ENCODE data around the gene WDR1. TPM values are rescaled to one million over a fixed set of nuclear protein-coding genes. Genes with fewer than 3 reads are reported as not detected.

The WDR1 gene
- total RNA-seq, 3 donors from 2014 or later (not counting 1 experiment from before 2014, with no cell fraction given): 411 to 477 (median 468) TPM

GRCh38 chr4:10120943-10121567 lies 4.5 kb upstream of the WDR1 start:
- H3K27ac ChIP-seq (ENCODE audit: low read length): no peak overlapping the region
- H3K9me3 Mint-ChIP-seq: no peaks in the 10 kb centered on the region
- H3K27me3 ChIP-seq (ENCODE audit: control insufficient read depth, insufficient read depth, low read length): no peaks in the 10 kb centered on the region
- H3K4me3 Mint-ChIP-seq: no peak overlapping the region
- intact Hi-C loops (cut with micrococcal nuclease): no loop called here
- H3K4me3 ChIP-seq (ENCODE audit: low read length): no peak overlapping the region
- no peaks in the 10 kb centered on the region for H3K9me3 ChIP-seq (ENCODE audit: control insufficient read depth, insufficient read depth, low read length)
- ATAC-seq: no peak
- no peaks in the 10 kb centered on the region for H3K36me3 Mint-ChIP-seq
- TF ChIP-seq CTCF (IDR thresholded peaks at IDR 0.05): no peak
- no peaks in the 10 kb centered on the region for H3K36me3 ChIP-seq (ENCODE audit: control insufficient read depth, insufficient read depth, low read length)
- peaks cover 0 to 3% of the 10 kb centered on the region in 2 donors for H3K27me3 Mint-ChIP-seq (ENCODE audit: low read depth in 2 of 2)
- WGBS (ENCODE audit: insufficient coverage): 74% methylated on average over 11 of the region's 11 CpGs
- no peak for DNase-seq
- H3K27ac Mint-ChIP-seq: no peak overlapping the region
- peaks cover 37% of the 10 kb centered on the region for H3K4me1 ChIP-seq (ENCODE audit: control insufficient read depth, insufficient read depth, low read length)
- H3K4me1 Mint-ChIP-seq: peaks cover 19 to 32% of the 10 kb centered on the region in 2 donors

GRCh38 chr4:10119773-10120172 lies 3.2 kb upstream of the WDR1 start:
- H3K27ac Mint-ChIP-seq: no peak overlapping the region
- peaks cover 0 to 1% of the 10 kb centered on the region in 2 donors for H3K27me3 Mint-ChIP-seq (ENCODE audit: low read depth in 2 of 2)
- Histone ChIP-seq H3K36me3 (ENCODE audit: control insufficient read depth, insufficient read depth, low read length) (peaks cover 8% of the 10 kb centered on the region), H3K4me1 (ENCODE audit: control insufficient read depth, insufficient read depth, low read length) (peaks cover 47% of the 10 kb centered on the region), H3K27ac (ENCODE audit: low read length) (no peak overlapping the region), H3K9me3 (ENCODE audit: control insufficient read depth, insufficient read depth, low read length) (no peaks in the 10 kb centered on the region), H3K27me3 (ENCODE audit: control insufficient read depth, insufficient read depth, low read length) (no peaks in the 10 kb centered on the region), H3K4me3 (ENCODE audit: low read length) (no peak overlapping the region)
- TF ChIP-seq CTCF (IDR thresholded peaks at IDR 0.05): no peak
- 93% methylated on average over 7 of the region's 7 CpGs for WGBS (ENCODE audit: insufficient coverage)
- ATAC-seq (no peak), DNase-seq (no peak)
- H3K9me3 Mint-ChIP-seq: no peaks in the 10 kb centered on the region
- no peak overlapping the region for H3K4me3 Mint-ChIP-seq
- intact Hi-C loops (cut with micrococcal nuclease): no loop called here
- no peaks in the 10 kb centered on the region for H3K36me3 Mint-ChIP-seq
- peaks cover 31 to 44% of the 10 kb centered on the region in 2 donors for H3K4me1 Mint-ChIP-seq

- Mint-ChIP-seq H3K4me1 (peaks cover 33 to 44% of the 10 kb centered on the region in 2 donors), H3K27ac (peak overlapping the region in 1 of 2 donors; percentile 98), H3K4me3 (peak overlapping the region; percentile 94), H3K9me3 (no peaks in the 10 kb centered on the region), H3K27me3 (ENCODE audit: low read depth in 2 of 2) (no peaks in the 10 kb centered on the region), H3K36me3 (no peaks in the 10 kb centered on the region)
- Histone ChIP-seq H3K27me3 (ENCODE audit: control insufficient read depth, insufficient read depth, low read length) (no peaks in the 10 kb centered on the region), H3K9me3 (ENCODE audit: control insufficient read depth, insufficient read depth, low read length) (no peaks in the 10 kb centered on the region), H3K4me1 (ENCODE audit: control insufficient read depth, insufficient read depth, low read length) (peaks cover 47% of the 10 kb centered on the region), H3K4me3 (ENCODE audit: low read length) (no peak overlapping the region), H3K36me3 (ENCODE audit: control insufficient read depth, insufficient read depth, low read length) (peaks cover 11% of the 10 kb centered on the region), H3K27ac (ENCODE audit: low read length) (no peak overlapping the region)
- DNase-seq (no peak), ATAC-seq (no peak)
- TF ChIP-seq CTCF (IDR thresholded peaks at IDR 0.05): no peak
- intact Hi-C loops (cut with micrococcal nuclease): no loop called here
- 98% methylated on average over 8 of the region's 8 CpGs for WGBS (ENCODE audit: insufficient coverage)
These were observed 2.7 kb upstream of the WDR1 start for GRCh38 chr4:10119278-10119677.

All from natural killer cell (primary cell).